H9 (cell line): ENCODE measurements around the gene RNASE1. TPM values are rescaled to one million over a fixed set of nuclear protein-coding genes. Genes with fewer than 3 reads are reported as not detected.

ENCODE experiments used
- DNase-seq: peaks from one replicate; pipeline ENCODE4 v3.0.0-alpha.2; 2017
- H2AFZ ChIP-seq: one replicate; pipeline ENCODE4 v1.6.1; 2013; ENCODE audit warnings: mild to moderate bottlenecking, low read length, control low read depth, moderate library complexity
- H2AK5ac ChIP-seq: 2 replicates; pipeline ENCODE4 v1.6.1; 2013; ENCODE audit warnings: low read length, control low read depth, mixed read lengths; ENCODE audit not compliant: insufficient read length
- H2BK120ac ChIP-seq: one replicate; pipeline ENCODE4 v1.6.1; 2013; ENCODE audit warnings: low read depth, mild to moderate bottlenecking, low read length, control low read depth, inconsistent platforms; ENCODE audit not compliant: poor library complexity, severe bottlenecking
- H2BK12ac ChIP-seq: 2 replicates; pipeline ENCODE4 v1.6.1; 2013; ENCODE audit warnings: low read length, control low read depth, mixed read lengths, low read depth; ENCODE audit not compliant: insufficient read length
- H2BK15ac ChIP-seq: 2 replicates; pipeline ENCODE4 v1.6.1; 2013; ENCODE audit warnings: low read depth, low read length, control low read depth
- H2BK20ac ChIP-seq: one replicate; pipeline ENCODE4 v1.6.1; 2013; ENCODE audit warnings: low read depth, mild to moderate bottlenecking, low read length, control low read depth, inconsistent platforms; ENCODE audit not compliant: poor library complexity, severe bottlenecking
- H2BK5ac ChIP-seq: 2 replicates; pipeline ENCODE4 v1.6.1; 2013; ENCODE audit warnings: low read length, control low read depth, mixed read lengths; ENCODE audit not compliant: insufficient read length
- H3K14ac ChIP-seq: 2 replicates; pipeline ENCODE4 v1.6.1; 2013; ENCODE audit warnings: low read length, control low read depth; ENCODE audit not compliant: insufficient read depth
- H3K18ac ChIP-seq: 2 replicates; pipeline ENCODE4 v1.6.1; 2013; ENCODE audit warnings: low read depth, mild to moderate bottlenecking, mixed read lengths, low read length, control low read depth; ENCODE audit not compliant: insufficient read length
- H3K23ac ChIP-seq: 2 replicates; pipeline ENCODE4 v1.6.1; 2013; ENCODE audit warnings: low read length, control low read depth, mixed read lengths, low read depth; ENCODE audit not compliant: insufficient read length
- H3K23me2 ChIP-seq: 2 replicates; pipeline ENCODE4 v1.6.1; 2013; ENCODE audit warnings: low read depth, mild to moderate bottlenecking, mixed read lengths, low read length, control low read depth; ENCODE audit not compliant: insufficient read length, poor library complexity, severe bottlenecking
- H3K27ac ChIP-seq: 2 replicates; pipeline ENCODE4 v1.5.1; 2013; ENCODE audit warnings: low read length, control low read depth, mixed read lengths, low read depth; ENCODE audit not compliant: insufficient read length
- H3K27me3 ChIP-seq: 2 replicates; pipeline ENCODE4 v1.6.1; 2013; ENCODE audit warnings: low read length, control low read depth, inconsistent platforms; ENCODE audit not compliant: insufficient read depth
- H3K4ac ChIP-seq: 2 replicates; pipeline ENCODE4 v1.6.1; 2013; ENCODE audit warnings: low read depth, mild to moderate bottlenecking, control low read depth, inconsistent platforms, low read length, moderate library complexity
- H3K4me1 ChIP-seq: 2 replicates; pipeline ENCODE4 v1.6.1; 2013; ENCODE audit warnings: low read length, control low read depth, inconsistent platforms; ENCODE audit not compliant: insufficient read depth
- H3K4me2 ChIP-seq: 2 replicates; pipeline ENCODE4 v1.6.1; 2013; ENCODE audit warnings: low read length, control low read depth, mixed read lengths; ENCODE audit not compliant: insufficient read length, insufficient read depth
- H3K56ac ChIP-seq: 2 replicates; pipeline ENCODE4 v1.6.1; 2013; ENCODE audit warnings: low read depth, mild to moderate bottlenecking, mixed read lengths, low read length, control low read depth; ENCODE audit not compliant: insufficient read length
- H3K79me1 ChIP-seq: 2 replicates; pipeline ENCODE4 v1.6.1; 2013; ENCODE audit warnings: low read depth, mild to moderate bottlenecking, moderate library complexity, low read length, control low read depth, inconsistent platforms; ENCODE audit not compliant: insufficient read depth, poor library complexity, severe bottlenecking
- H3K79me2 ChIP-seq: 2 replicates; pipeline ENCODE4 v1.6.1; 2013; ENCODE audit warnings: low read length, control low read depth, inconsistent platforms; ENCODE audit not compliant: insufficient read depth
- H3K9ac ChIP-seq: 2 replicates; pipeline ENCODE4 v1.6.1; 2013; ENCODE audit warnings: low read length, control low read depth, mixed read lengths; ENCODE audit not compliant: insufficient read length; ENCODE audit errors: extremely low read depth
- H3K9me3 ChIP-seq: one replicate; pipeline ENCODE4 v1.6.1; 2013; ENCODE audit warnings: low read depth, low read length, inconsistent platforms; ENCODE audit not compliant: control insufficient read depth
- H3T11ph ChIP-seq: one replicate; pipeline ENCODE4 v1.6.1; 2013; ENCODE audit warnings: mild to moderate bottlenecking, low read length, control low read depth, inconsistent platforms
- H4K20me1 ChIP-seq: one replicate; pipeline ENCODE4 v1.6.1; 2013; ENCODE audit not compliant: control insufficient read depth, insufficient read length, insufficient read depth
- H4K5ac ChIP-seq: 2 replicates; pipeline ENCODE4 v1.6.1; 2013; ENCODE audit warnings: low read depth, mild to moderate bottlenecking, mixed read lengths, low read length, control low read depth; ENCODE audit not compliant: insufficient read length
- H4K8ac ChIP-seq: replicated peaks from 2 replicates; pipeline ENCODE4 v1.6.1; 2013; ENCODE audit warnings: low read length, control low read depth, mixed read lengths, low read depth; ENCODE audit not compliant: insufficient read length
- H4K91ac ChIP-seq: 2 replicates; pipeline ENCODE4 v1.6.1; 2013; ENCODE audit warnings: low read depth, mild to moderate bottlenecking, moderate library complexity, mixed read lengths, low read length, control low read depth; ENCODE audit not compliant: insufficient read length
- H3K27ac Mint-ChIP-seq, 3 experiments: 2 replicates in 2 of 3; 3 replicates in 1 of 3; pipeline ENCODE4 v1.8.0; 2020 to 2021; ENCODE audit warnings: mixed read lengths in 3 of 3, mild to moderate bottlenecking in 1 of 3, moderate library complexity in 1 of 3
- H3K27me3 Mint-ChIP-seq: 2 replicates; pipeline ENCODE4 v1.8.0; 2021; ENCODE audit warnings: low read depth, mild to moderate bottlenecking, moderate library complexity, mixed read lengths
- H3K36me3 Mint-ChIP-seq, 3 experiments: 2 replicates in 2 of 3; 3 replicates in 1 of 3; pipeline ENCODE4 v1.8.0; 2020 to 2021; ENCODE audit warnings: low read depth in 3 of 3, mixed read lengths in 3 of 3; ENCODE audit not compliant: insufficient read depth in 1 of 3
- H3K4me1 Mint-ChIP-seq, 2 experiments: 2 replicates each; pipeline ENCODE4 v1.8.0; 2020; ENCODE audit warnings: mixed read lengths in 2 of 2
- H3K4me3 Mint-ChIP-seq, 2 experiments: 2 replicates in 1 of 2; 3 replicates in 1 of 2; pipeline ENCODE4 v1.8.0; 2020 to 2021; ENCODE audit warnings: mild to moderate bottlenecking in 2 of 2, mixed read lengths in 2 of 2, moderate library complexity in 1 of 2
- H3K9me3 Mint-ChIP-seq, 2 experiments: 2 replicates in 1 of 2; 3 replicates in 1 of 2; pipeline ENCODE4 v1.8.0; 2020; ENCODE audit warnings: mild to moderate bottlenecking in 2 of 2, mixed read lengths in 2 of 2, moderate library complexity in 1 of 2
- CTCF ChIP-seq: fragments of 200-600 bp; sonication (generic); conservative IDR thresholded peaks from 3 replicates; pipeline ENCODE4 v1.8.0; 2021; ENCODE audit warnings: antibody characterized with exemption, mild to moderate bottlenecking
- WGBS: extraction: QIAGEN DNeasy Blood & Tissue Kit; methylation state at CpG from one replicate; pipeline ENCODE4 v1.1.7; 2013; ENCODE audit warnings: missing lambda C conversion rate, low lambda C conversion rate, mixed read lengths; ENCODE audit not compliant: insufficient read length; ENCODE audit errors: extremely low coverage; 5-methylcytosine and 5-hydroxymethylcytosine counted together
- total RNA-seq: library from RNA; stranded (reverse); gene quantifications from 2 replicates; pipeline ENCODE4 v1.2.1, GENCODE V29; 2021

The RNASE1 gene
- total RNA-seq, 1 experiment from 2014 or later = 1.2 TPM

- H3K9me3 Mint-ChIP-seq = no peaks in the 10 kb centered on the region
- no peak overlapping the region for H3K27ac ChIP-seq
- H3K18ac ChIP-seq = no peak overlapping the region
- no peak for TF ChIP-seq CTCF
- peaks cover 13% of the 10 kb centered on the region in 2 experiments for H3K4me1 Mint-ChIP-seq
- H4K91ac ChIP-seq = no peak overlapping the region
- no peak overlapping the region for H4K8ac ChIP-seq
- no peak overlapping the region for H3K9ac ChIP-seq
- H3K9me3 ChIP-seq = no peaks in the 10 kb centered on the region
- no peaks in the 10 kb centered on the region for H3K27me3 ChIP-seq
- peaks cover 29% of the 10 kb centered on the region for H3K27me3 Mint-ChIP-seq
- no CpG with 5 or more reads among the region's 9 CpGs for WGBS
- no peak overlapping the region for H3K23ac ChIP-seq
- no peak overlapping the region for H3K4me2 ChIP-seq
- H4K20me1 ChIP-seq = no peaks in the 10 kb centered on the region
- no peak overlapping the region for H2AK5ac ChIP-seq
- no peak overlapping the region for H2AFZ ChIP-seq
- no peak overlapping the region for H4K5ac ChIP-seq
- no peak overlapping the region for H3K56ac ChIP-seq
- no peak overlapping the region for H3K14ac ChIP-seq
- DNase-seq = no peak
- no peak overlapping the region for H2BK120ac ChIP-seq
- H3K79me2 ChIP-seq = no peaks in the 10 kb centered on the region
- no peak overlapping the region for H2BK5ac ChIP-seq
- no peak overlapping the region for H2BK20ac ChIP-seq
- H3K4ac ChIP-seq = no peak overlapping the region
- H3T11ph ChIP-seq = no peak overlapping the region
- peak overlapping the region in 1 of 3 experiments; percentile 12; a peak in 1 of 7 replicates for H3K27ac Mint-ChIP-seq
- peak overlapping the region in 1 of 2 experiments; percentile 39; a peak in 1 of 5 replicates for H3K4me3 Mint-ChIP-seq
- H3K4me1 ChIP-seq = 0 out of 2 replicates have a peak, but pooled peaks cover 5% of the 10 kb centered on the region
- H3K23me2 ChIP-seq = no peaks in the 10 kb centered on the region
- no peak overlapping the region for H2BK12ac ChIP-seq
- H3K79me1 ChIP-seq = no peaks in the 10 kb centered on the region
- H3K36me3 Mint-ChIP-seq = no peaks in the 10 kb centered on the region
- H2BK15ac ChIP-seq = no peak overlapping the region
Measured at GRCh38 chr14:20848316-20848954, 45.8 kb upstream of the RNASE1 start.
